IMR-90 (cell line): ENCODE data around the gene GNAO1. TPM values are rescaled to one million over a fixed set of nuclear protein-coding genes. Genes with fewer than 3 reads are reported as not detected.

Source experiments
- ATAC-seq: fragments of 200-7000 bp; cut with Tn5 transposase; 2 replicates; pipeline ENCODE4 v1.9.1; 2020; ENCODE audit warnings: low read depth, mild to moderate bottlenecking, moderate library complexity
- BruUV-seq: library from RNA; stranded (reverse); fragments of 400-500 nt; replicated peaks from 2 replicates; lab custom pipeline; 2021; lab: Mats Ljungman, UMichigan
- CTCF ChIA-PET: fragments of 300-600 bp; formaldehyde crosslinking; extraction: SDS; loops from one replicate; lab custom pipeline; 2021; ENCODE audit warnings: antibody characterized with exemption; lab: Yijun Ruan, JAX
- POLR2A ChIA-PET: fragments of 300-600 bp; sonication (Branson Sonifier 250); formaldehyde crosslinking; loops from one replicate; lab custom pipeline; 2022; ENCODE audit warnings: antibody characterized with exemption; ENCODE audit not compliant: unreplicated experiment; lab: Charles Lee
- DNase-seq: peaks from one replicate; pipeline ENCODE4 v3.0.0; 2013
- H2AFZ ChIP-seq: replicated peaks from 2 replicates; pipeline ENCODE3; 2013; ENCODE audit warnings: low read length, mild to moderate bottlenecking; ENCODE audit not compliant: poor library complexity
- H2AK5ac ChIP-seq: 2 replicates; pipeline ENCODE4 v1.6.1; 2013; ENCODE audit warnings: low read depth, low read length, inconsistent platforms
- H2AK9ac ChIP-seq: replicated peaks from 2 replicates; pipeline ENCODE3; 2013; ENCODE audit warnings: mild to moderate bottlenecking, low read depth, low read length, moderate library complexity; ENCODE audit not compliant: poor library complexity
- H2BK120ac ChIP-seq: 2 replicates; pipeline ENCODE4 v1.6.1; 2013; ENCODE audit warnings: low read depth, low read length, inconsistent platforms
- H2BK15ac ChIP-seq: 3 replicates; pipeline ENCODE4 v1.6.1; 2013; ENCODE audit warnings: low read depth, low read length, inconsistent platforms
- H2BK20ac ChIP-seq: 2 replicates; pipeline ENCODE4 v1.6.1; 2013; ENCODE audit warnings: low read depth, mild to moderate bottlenecking, inconsistent platforms, low read length, moderate library complexity
- H2BK5ac ChIP-seq: 2 replicates; pipeline ENCODE4 v1.6.1; 2013; ENCODE audit warnings: mild to moderate bottlenecking, low read depth, low read length, inconsistent platforms; ENCODE audit not compliant: poor library complexity, severe bottlenecking
- H3K14ac ChIP-seq: replicated peaks from 2 replicates; pipeline ENCODE4 v1.6.1; 2013; ENCODE audit warnings: low read depth, low read length, inconsistent platforms
- H3K18ac ChIP-seq: 2 replicates; pipeline ENCODE4 v1.6.1; 2013; ENCODE audit warnings: low read depth, low read length, control low read depth
- H3K23ac ChIP-seq: 2 replicates; pipeline ENCODE4 v1.6.1; 2013; ENCODE audit warnings: low read depth, low read length, inconsistent platforms
- H3K27ac ChIP-seq: 2 replicates; pipeline ENCODE4 v1.5.1; 2013; ENCODE audit warnings: mild to moderate bottlenecking, control low read depth, low read length; ENCODE audit not compliant: insufficient read depth
- H3K27me3 ChIP-seq: 2 replicates; pipeline ENCODE4 v1.6.1; 2013; ENCODE audit warnings: low read length; ENCODE audit not compliant: control insufficient read depth, insufficient read depth
- H3K36me3 ChIP-seq: 2 replicates; pipeline ENCODE4 v1.6.1; 2013; ENCODE audit warnings: low read length, mixed read lengths; ENCODE audit not compliant: control insufficient read depth, insufficient read depth
- H3K4ac ChIP-seq: 2 replicates; pipeline ENCODE4 v1.6.1; 2013; ENCODE audit warnings: low read depth, low read length, inconsistent platforms
- H3K4me1 ChIP-seq: 2 replicates; pipeline ENCODE4 v1.6.1; 2013; ENCODE audit warnings: low read length, mixed read lengths; ENCODE audit not compliant: control insufficient read depth, insufficient read depth
- H3K4me2 ChIP-seq: 2 replicates; pipeline ENCODE4 v1.6.1; 2013; ENCODE audit warnings: low read depth, mild to moderate bottlenecking, control low read depth, low read length, moderate library complexity
- H3K4me3 ChIP-seq: 2 replicates; pipeline ENCODE4 v1.5.1; 2013; ENCODE audit warnings: low read depth, mild to moderate bottlenecking, control low read depth, low read length, moderate library complexity; ENCODE audit not compliant: insufficient read depth
- H3K56ac ChIP-seq: 2 replicates; pipeline ENCODE4 v1.6.1; 2013; ENCODE audit warnings: low read length, inconsistent platforms; ENCODE audit not compliant: insufficient read depth; ENCODE audit errors: extremely low read depth
- H3K79me1 ChIP-seq, 2 experiments: 2 replicates each; pipeline ENCODE4 v1.6.1; 2013; ENCODE audit warnings: low read length in 2 of 2, inconsistent platforms in 1 of 2, low read depth in 1 of 2
- H3K9ac ChIP-seq: 2 replicates; pipeline ENCODE4 v1.6.1; 2013; ENCODE audit warnings: low read depth, low read length, control low read depth
- H3K9me1 ChIP-seq: 2 replicates; pipeline ENCODE4 v1.6.1; 2013; ENCODE audit warnings: low read length, inconsistent platforms; ENCODE audit not compliant: insufficient read depth
- H3K9me3 ChIP-seq: 2 replicates; pipeline ENCODE4 v1.6.1; 2013; ENCODE audit warnings: low read length; ENCODE audit not compliant: control insufficient read depth, insufficient read depth
- H4K20me1 ChIP-seq: 2 replicates; pipeline ENCODE4 v1.6.1; 2013; ENCODE audit warnings: low read length, inconsistent platforms; ENCODE audit not compliant: insufficient read depth
- H4K5ac ChIP-seq: 2 replicates; pipeline ENCODE4 v1.6.1; 2013; ENCODE audit warnings: mild to moderate bottlenecking, low read depth, low read length, control low read depth
- H4K8ac ChIP-seq, 2 experiments: 2 replicates each; pipeline ENCODE4 v1.6.1; 2013; ENCODE audit warnings: low read depth in 2 of 2, low read length in 2 of 2, control low read depth in 1 of 2, inconsistent platforms in 1 of 2
- H4K91ac ChIP-seq: 2 replicates; pipeline ENCODE4 v1.6.1; 2013; ENCODE audit warnings: low read depth, low read length, inconsistent platforms; ENCODE audit not compliant: insufficient read depth
- BHLHE40 ChIP-seq: fragments of 150-350 bp; IDR thresholded peaks from 2 replicates; pipeline ENCODE4 v1.6.1; 2016; ENCODE audit warnings: mild to moderate bottlenecking, low read depth, low read length
- CEBPB ChIP-seq: IDR thresholded peaks from 2 replicates; pipeline ENCODE4 v1.6.1; 2012; ENCODE audit warnings: low read depth, low read length, improper control_type of control experiment
- CHD1 ChIP-seq: IDR thresholded peaks from 2 replicates; pipeline ENCODE4 v1.6.1; 2012; ENCODE audit warnings: low read depth, low read length, improper control_type of control experiment
- CTCF ChIP-seq: conservative IDR thresholded peaks from 2 replicates; pipeline ENCODE4 v1.5.1; 2012; ENCODE audit warnings: mild to moderate bottlenecking, low read depth, low read length, improper control_type of control experiment
- ELK1 ChIP-seq: fragments of 150-350 bp; IDR thresholded peaks from 2 replicates; pipeline ENCODE4 v1.6.1; 2016; ENCODE audit warnings: low read depth, mild to moderate bottlenecking, low read length, moderate library complexity, borderline replicate concordance
- FOS ChIP-seq: fragments of 150-350 bp; IDR thresholded peaks from 2 replicates; pipeline ENCODE4 v1.6.1; 2016; ENCODE audit warnings: low read depth, low read length
- MAFK ChIP-seq: IDR thresholded peaks from 2 replicates; pipeline ENCODE4 v1.6.1; 2012; ENCODE audit warnings: low read depth, low read length, improper control_type of control experiment
- MAZ ChIP-seq: IDR thresholded peaks from 2 replicates; pipeline ENCODE4 v1.6.1; 2012; ENCODE audit warnings: low read depth, mild to moderate bottlenecking, low read length, improper control_type of control experiment, moderate library complexity, borderline replicate concordance
- NFE2L2 ChIP-seq: fragments of 150-350 bp; IDR thresholded peaks from 2 replicates; pipeline ENCODE4 v1.6.1; 2016; ENCODE audit warnings: low read depth, mild to moderate bottlenecking, low read length
- POLR2A ChIP-seq: IDR thresholded peaks from 2 replicates; pipeline ENCODE4 v1.6.1; 2012; ENCODE audit warnings: mild to moderate bottlenecking, low read depth, low read length
- RAD21 ChIP-seq: IDR thresholded peaks from 2 replicates; pipeline ENCODE4 v1.6.1; 2012; ENCODE audit warnings: low read length, improper control_type of control experiment
- RCOR1 ChIP-seq: IDR thresholded peaks from 2 replicates; pipeline ENCODE4 v1.6.1; 2012; ENCODE audit warnings: mild to moderate bottlenecking, low read length, improper control_type of control experiment; ENCODE audit not compliant: insufficient replicate concordance
- RFX5 ChIP-seq: IDR thresholded peaks from 2 replicates; pipeline ENCODE4 v1.8.0; 2012; ENCODE audit warnings: low read depth, mild to moderate bottlenecking, low read length, moderate library complexity
- SMC3 ChIP-seq: fragments of 150-350 bp; IDR thresholded peaks from 2 replicates; pipeline ENCODE4 v1.6.1; 2016; ENCODE audit warnings: low read depth, mild to moderate bottlenecking, antibody characterized with exemption, low read length, moderate library complexity
- USF2 ChIP-seq: fragments of 150-350 bp; IDR thresholded peaks from 2 replicates; pipeline ENCODE4 v1.6.1; 2017; ENCODE audit warnings: mild to moderate bottlenecking, antibody characterized with exemption, low read length, low read depth
- WGBS, 2 experiments: methylation state at CpG; one replicate each; pipeline versions ENCODE4 v1.1.5 to v1.1.7; 2013; ENCODE audit warnings: missing lambda C conversion rate in 2 of 2; ENCODE audit not compliant: insufficient read length in 1 of 2; ENCODE audit errors: extremely low coverage in 2 of 2; 5-methylcytosine and 5-hydroxymethylcytosine counted together
- dilution Hi-C: fragments of 300-500 bp; cut with HindIII; formaldehyde crosslinking; loops from one replicate; pipeline ENCODE4 v1.14.3; 2018; ENCODE audit warnings: low sequenced_read_pairs; ENCODE audit not compliant: unreplicated experiment
- in situ Hi-C: fragments of 300-500 bp; cut with MboI; formaldehyde crosslinking; loops from 3 replicates; pipeline ENCODE4 v1.14.3; 2019; ENCODE audit warnings: low sequenced_read_pairs, inconsistent platforms, mixed read lengths
- intact Hi-C: fragments of 100-400 bp; cut with micrococcal nuclease; formaldehyde crosslinking; loops from 2 replicates; pipeline ENCODE4 v1.10.0; 2022
- polyA plus RNA-seq, 3 experiments: library from polyadenylated mRNA; depleted of rRNA; stranded (reverse); fragments of >200 nt; gene quantifications; 2 replicates each; pipeline ENCODE4 v1.2.3, GENCODE V29; 2012; ENCODE audit warnings: low replicate concordance in 1 of 3
- total RNA-seq: library from RNA; depleted of rRNA; stranded (reverse); fragments of >200 nt; gene quantifications from 2 replicates; pipeline ENCODE4 v1.2.3, GENCODE V29; 2012

GNAO1 gene
- total and polyA plus RNA-seq, 2 of the 4 experiments (the other 2 are of a cell fraction): under 0.01 to 0.07 TPM

GRCh38 chr16:56337858-56338325 lies 146.6 kb downstream of the GNAO1 start:
- Histone ChIP-seq H4K8ac (no peak overlapping the region), H3K36me3 (no peaks in the 10 kb centered on the region), H2AFZ (no peak overlapping the region), H2AK9ac (no peak overlapping the region), H3K9me1 (no peaks in the 10 kb centered on the region; the same call in 1 of the 2 replicates), H4K5ac (no peak overlapping the region), H2BK20ac (no peak overlapping the region), H3K56ac (no peak overlapping the region), H3K27me3 (no peaks in the 10 kb centered on the region; the same call in 1 of the 2 replicates), H4K91ac (no peak overlapping the region), H2BK5ac (no peak overlapping the region), H3K4me3 (no peak overlapping the region), H4K20me1 (no peaks in the 10 kb centered on the region), H2AK5ac (no peak overlapping the region), H3K79me1 (no peaks in the 10 kb centered on the region), H3K23ac (no peak overlapping the region), H3K4ac (no peak overlapping the region), H3K4me1 (peaks cover 2% of the 10 kb centered on the region; the same call in 1 of the 2 replicates), H3K14ac (no peak overlapping the region), H3K27ac (no peak overlapping the region), H2BK15ac (no peak overlapping the region), H3K4me2 (no peak overlapping the region), H3K9me3 (no peaks in the 10 kb centered on the region), H3K18ac (no peak overlapping the region), H3K9ac (no peak overlapping the region), H2BK120ac (no peak overlapping the region)
- no TSS peak for BruUV-seq
- in situ Hi-C loops: no loop called here
- ChIA-PET CTCF (no interaction called here), POLR2A (no interaction called here)
- ATAC-seq (no peak), DNase-seq (no peak)
- intact Hi-C loops: no loop called here
- no peak for TF ChIP-seq FOS
- no peak for TF ChIP-seq POLR2A
- no peak for TF ChIP-seq ELK1
- TF ChIP-seq CTCF: no peak
- no peak for TF ChIP-seq MAZ
- no peak for TF ChIP-seq BHLHE40
- no peak for TF ChIP-seq MAFK
- no peak for TF ChIP-seq USF2
- TF ChIP-seq RCOR1: no peak
- TF ChIP-seq RFX5: no peak
- no peak for TF ChIP-seq NFE2L2
- no peak for TF ChIP-seq CHD1
- no peak for TF ChIP-seq SMC3
- TF ChIP-seq RAD21: no peak
- no peak for TF ChIP-seq CEBPB
- whole genome bisulfite sequencing, 2 experiments: no CpG with 5 or more reads among the region's 11 CpGs
- dilution Hi-C loops: no loop called here
